ENCODE data around the gene SMARCC1.

Gene SMARCC1

GRCh38 chr3:47628426-47628825, 153.3 kb downstream of the SMARCC1 start:
- DNase-seq = no peak

- no peak for DNase-seq
Observed at GRCh38 chr3:47622671-47623461, 158.8 kb downstream of the SMARCC1 start.

GRCh38 chr3:47617086-47618010, 164.3 kb downstream of the SMARCC1 start:
- no peak for DNase-seq

- peak in 1 of 2 experiments; percentile 6 for DNase-seq
Observed at GRCh38 chr3:47614788-47615187, 166.9 kb downstream of the SMARCC1 start.

- no peak for DNase-seq
Observed at GRCh38 chr3:47613722-47614121, 168.0 kb downstream of the SMARCC1 start.

GRCh38 chr3:47612879-47613278, 168.8 kb downstream of the SMARCC1 start:
- no peak for DNase-seq

GRCh38 chr3:47612178-47612577, 169.5 kb downstream of the SMARCC1 start:
- no peak for DNase-seq

- DNase-seq = no peak
Observed at GRCh38 chr3:47611576-47611975, 170.1 kb downstream of the SMARCC1 start.

GRCh38 chr3:47610583-47610982, 171.1 kb downstream of the SMARCC1 start:
- DNase-seq = no peak

GRCh38 chr3:47607335-47607734, 174.4 kb downstream of the SMARCC1 start:
- DNase-seq = no peak

GRCh38 chr3:47606165-47606564, 175.5 kb downstream of the SMARCC1 start:
- DNase-seq = no peak

- no peak for DNase-seq
Observed at GRCh38 chr3:47605652-47606051, 176.0 kb downstream of the SMARCC1 start.

GRCh38 chr3:47604145-47604544, 177.5 kb downstream of the SMARCC1 start:
- no peak for DNase-seq

- no peak for DNase-seq
Observed at GRCh38 chr3:47603332-47603731, 178.4 kb downstream of the SMARCC1 start.

GRCh38 chr3:47601281-47601680, 180.4 kb downstream of the SMARCC1 start:
- no peak for DNase-seq

GRCh38 chr3:47594792-47595191, 186.9 kb downstream of the SMARCC1 start:
- no peak for DNase-seq

- DNase-seq = no peak
Observed at GRCh38 chr3:47592066-47592795, 189.5 kb downstream of the SMARCC1 start.

- DNase-seq = no peak
Observed at GRCh38 chr3:47590216-47590615, 191.5 kb downstream of the SMARCC1 start.

- DNase-seq = no peak
Observed at GRCh38 chr3:47588587-47588986, 193.1 kb downstream of the SMARCC1 start.

- no peak for DNase-seq
Observed at GRCh38 chr3:47588053-47588452, 193.6 kb downstream of the SMARCC1 start.

- no peak for DNase-seq
Observed at GRCh38 chr3:47586746-47587145, 194.9 kb downstream of the SMARCC1 start.

GRCh38 chr3:47583320-47584075, 198.2 kb downstream of the SMARCC1 start:
- no peak for DNase-seq
